Measurements from ENCODE around the gene ARSH.

Gene ARSH

GRCh38 chrX:3017492-3017891 lies 11.1 kb downstream of the ARSH start:
- TF ChIP-seq GATA2 (IDR thresholded peaks at IDR 0.05; ENCODE audit: low read depth, low read length) (no peak), GATA3 (IDR thresholded peaks at IDR 0.05; ENCODE audit: low read depth, low read length) (no peak)

- TF ChIP-seq GATA3 (IDR thresholded peaks at IDR 0.05; ENCODE audit: low read depth, low read length) (no peak), GATA2 (IDR thresholded peaks at IDR 0.05; ENCODE audit: low read depth, low read length) (no peak)
Observed at GRCh38 chrX:3024176-3024575, 17.8 kb downstream of the ARSH start.

GRCh38 chrX:3026074-3026815 lies 19.9 kb downstream of the ARSH start:
- TF ChIP-seq GATA2 (IDR thresholded peaks at IDR 0.05; ENCODE audit: low read depth, low read length) = no peak

GRCh38 chrX:3029129-3029528 lies 22.8 kb downstream of the ARSH start:
- TF ChIP-seq GATA3 (IDR thresholded peaks at IDR 0.05; ENCODE audit: low read depth, low read length) (no peak), GATA2 (IDR thresholded peaks at IDR 0.05; ENCODE audit: low read depth, low read length) (no peak)

- TF ChIP-seq GATA2 (IDR thresholded peaks at IDR 0.05; ENCODE audit: low read depth, low read length) (no peak), GATA3 (IDR thresholded peaks at IDR 0.05; ENCODE audit: low read depth, low read length) (no peak)
Observed at GRCh38 chrX:3037218-3037617, 30.9 kb downstream of the ARSH start.

GRCh38 chrX:3044196-3044595 lies 37.9 kb downstream of the ARSH start:
- TF ChIP-seq GATA3 (IDR thresholded peaks at IDR 0.05; ENCODE audit: low read depth, low read length) (no peak), GATA2 (IDR thresholded peaks at IDR 0.05; ENCODE audit: low read depth, low read length) (no peak)

- TF ChIP-seq GATA3 (IDR thresholded peaks at IDR 0.05; ENCODE audit: low read depth, low read length) = no peak
- TF ChIP-seq GATA2 (IDR thresholded peaks at IDR 0.05; ENCODE audit: low read depth, low read length) = no peak
Observed at GRCh38 chrX:3044671-3045070, 38.3 kb downstream of the ARSH start.

- no peak for TF ChIP-seq GATA2 (IDR thresholded peaks at IDR 0.05; ENCODE audit: low read depth, low read length)
- TF ChIP-seq GATA3 (IDR thresholded peaks at IDR 0.05; ENCODE audit: low read depth, low read length) = no peak
Observed at GRCh38 chrX:3046253-3047240, 40.2 kb downstream of the ARSH start.

GRCh38 chrX:3052860-3053259 lies 46.5 kb downstream of the ARSH start:
- TF ChIP-seq GATA3 (IDR thresholded peaks at IDR 0.05; ENCODE audit: low read depth, low read length) (no peak), GATA2 (IDR thresholded peaks at IDR 0.05; ENCODE audit: low read depth, low read length) (no peak)

- TF ChIP-seq GATA3 (IDR thresholded peaks at IDR 0.05; ENCODE audit: low read depth, low read length) (no peak), GATA2 (IDR thresholded peaks at IDR 0.05; ENCODE audit: low read depth, low read length) (0 out of 2 replicates have a peak, but pooled peaks have one; percentile 9)
Observed at GRCh38 chrX:3066555-3066954, 60.2 kb downstream of the ARSH start.

GRCh38 chrX:3075959-3076358 lies 69.6 kb downstream of the ARSH start:
- TF ChIP-seq GATA2 (IDR thresholded peaks at IDR 0.05; ENCODE audit: low read depth, low read length) (no peak), GATA3 (IDR thresholded peaks at IDR 0.05; ENCODE audit: low read depth, low read length) (no peak)

- no peak for TF ChIP-seq GATA3 (IDR thresholded peaks at IDR 0.05; ENCODE audit: low read depth, low read length)
- no peak for TF ChIP-seq GATA2 (IDR thresholded peaks at IDR 0.05; ENCODE audit: low read depth, low read length)
Observed at GRCh38 chrX:3076416-3076991, 70.2 kb downstream of the ARSH start.
